Measurements from ENCODE around the gene IER2. TPM values are rescaled to one million over a fixed set of nuclear protein-coding genes. Genes with fewer than 3 reads are reported as not detected.

IER2 gene
- total and polyA plus RNA-seq, 2 of the 8 experiments (the other 6 are each of a cell fraction or from before 2014, with no cell fraction given), result 84.5 to 138 TPM

DNA sequence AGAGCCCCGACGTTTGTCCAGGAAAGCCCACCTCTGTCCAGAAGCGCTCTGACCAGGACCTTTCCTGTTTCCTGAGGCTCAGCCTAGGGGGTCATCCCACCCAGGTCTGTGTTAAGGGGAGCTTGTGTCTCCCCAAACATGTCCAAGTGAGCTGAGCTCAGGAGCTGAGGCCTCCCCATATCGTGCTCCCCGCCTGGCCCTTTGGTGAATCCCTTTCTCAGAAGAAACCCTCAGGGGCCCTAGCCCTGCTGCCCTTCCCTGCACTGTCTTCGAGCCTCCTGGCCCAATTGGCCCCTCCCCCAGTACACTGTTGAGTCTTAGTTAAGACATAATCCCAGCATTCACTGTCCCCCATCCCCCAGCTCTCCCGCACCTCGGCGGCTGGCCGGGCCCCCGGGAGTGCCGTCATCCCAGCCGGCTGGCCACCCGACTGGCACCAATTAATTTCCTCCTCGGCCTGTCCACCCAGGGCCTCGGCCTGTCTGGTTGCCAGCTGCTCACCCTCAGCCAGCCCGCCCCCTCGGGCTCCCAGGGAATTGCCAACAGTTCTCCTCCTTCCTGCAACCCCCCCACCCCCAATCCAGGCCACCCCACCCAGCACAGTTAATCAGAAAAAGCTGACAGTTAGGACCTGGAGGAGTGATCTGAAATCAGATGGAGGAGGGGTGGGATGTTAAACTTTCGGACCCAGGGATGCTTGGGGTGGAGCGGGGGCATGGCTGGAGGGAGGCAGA, 13.6 kb downstream of the IER2 start:
- Histone ChIP-seq H3K27ac (ENCODE audit: low read depth, low read length) (peak overlapping the region; percentile 95), H2BK12ac (ENCODE audit: low read depth, low read length) (peak overlapping the region; percentile 99), H3K9me3 (ENCODE audit: insufficient read depth in 2 of 2, low read depth in 1 of 2, low read length in 1 of 2) (no peaks in the 10 kb centered on the region), H3K79me2 (ENCODE audit: control insufficient read depth in 1 of 2, insufficient read depth in 2 of 2, low read length in 2 of 2) (no peaks in the 10 kb centered on the region), H4K91ac (replicated peaks; ENCODE audit: insufficient read length, low read length) (peak overlapping the region; percentile 100), H3K4me2 (ENCODE audit: insufficient read depth in 1 of 2, low read depth in 2 of 2, low read length in 2 of 2) (peak overlapping the region; percentile 82 to 95), H3K36me3 (ENCODE audit: control insufficient read depth in 2 of 4, insufficient read depth in 4 of 4, low read length in 3 of 4) (no peaks in the 10 kb centered on the region), H3K4me3 (ENCODE audit: extremely low read depth in 1 of 4, insufficient read depth in 2 of 4, low read depth in 3 of 4, low read length in 4 of 4) (peak overlapping the region; percentile 7 to 62 (median 46)), H2BK120ac (replicated peaks; ENCODE audit: low read depth, low read length) (peak overlapping the region; percentile 91), H3K27me3 (replicated peaks in 1 of 4; ENCODE audit: control insufficient read depth in 3 of 4, extremely low read depth in 1 of 4, insufficient read depth in 3 of 4, low read length in 3 of 4) (no peaks in the 10 kb centered on the region), H3K9ac (replicated peaks in 1 of 4; ENCODE audit: extremely low read depth in 1 of 4, low read depth in 3 of 4, low read length in 3 of 4) (peak overlapping the region; percentile 14 to 74 (median 54)), H4K8ac (ENCODE audit: extremely low read depth, insufficient read depth, low read length) (peak overlapping the region; percentile 68; the same call in 1 of the 2 replicates), H2BK20ac (ENCODE audit: low read length) (peak overlapping the region; percentile 90), H3K23me2 (ENCODE audit: low read depth, low read length) (peaks cover 13% of the 10 kb centered on the region; the same call in 1 of the 2 replicates), H3K4ac (replicated peaks; ENCODE audit: insufficient read length, low read depth, low read length) (peak overlapping the region; percentile 100), H2BK5ac (ENCODE audit: low read depth, low read length) (peak overlapping the region; percentile 99), H2AFZ (ENCODE audit: low read length) (no peak overlapping the region), H3K23ac (ENCODE audit: insufficient read length) (no peak overlapping the region), H4K5ac (ENCODE audit: insufficient read length, low read depth, low read length) (peak overlapping the region; percentile 88), H3K56ac (replicated peaks; ENCODE audit: insufficient read length, low read depth, low read length) (peak overlapping the region; percentile 75), H3K79me1 (ENCODE audit: low read depth, low read length) (no peaks in the 10 kb centered on the region; the same call in 1 of the 2 replicates), H2AK5ac (ENCODE audit: low read depth, low read length) (peak overlapping the region; percentile 66; the same call in 1 of the 2 replicates), H2BK15ac (ENCODE audit: low read length) (no peak overlapping the region), H3K14ac (ENCODE audit: insufficient read length) (peak overlapping the region; percentile 8), H4K20me1 (replicated peaks in 1 of 2; ENCODE audit: control insufficient read depth in 1 of 2, insufficient read depth in 2 of 2, low read length in 2 of 2) (no peaks in the 10 kb centered on the region), H3K4me1 (replicated peaks in 1 of 4; ENCODE audit: control insufficient read depth in 3 of 4, insufficient read depth in 4 of 4, low read length in 3 of 4) (peaks cover 16 to 34% (median 20%) of the 10 kb centered on the region in 4 experiments), H3K18ac (ENCODE audit: extremely low read depth, low read length) (peak overlapping the region; percentile 99)
- POLR2A ChIA-PET (ENCODE audit: partially characterized antibody), result interaction anchor here (0.5 to 12.0 kb wide), 34 partner anchors 10 to 343 kb away, joined by 3 to 530 read pairs (median 4); partner anchors contain the start of genes IER2, NACC1, STX10 and TRMT1
- DNase-seq (ENCODE audit: low read depth in 1 of 2, low spot score in 2 of 2) (peak in 1 of 2 experiments; percentile 86), FAIRE-seq (no peak)
- CTCF ChIA-PET (ENCODE audit: partially characterized antibody), result interaction anchor here (1.0 to 5.2 kb wide), 8 partner anchors 9 to 153 kb away, joined by 3 to 34 read pairs (median 4); no protein-coding TSS in a partner anchor
- 0% methylated on average over 20 of the region's 20 CpGs; no CpG with 5 or more reads in 1 of the 2 experiments for WGBS, 2 experiments (ENCODE audit: extremely low coverage in 1 of 2, insufficient coverage in 1 of 2, insufficient read length in 1 of 2, insufficient replicate concordance in 2 of 2, low coverage in 1 of 2, low lambda C conversion rate in 2 of 2, missing lambda C conversion rate in 1 of 2)
- TF ChIP-seq SIX5 (IDR thresholded peaks at IDR 0.05; ENCODE audit: low read depth, low read length) (no peak), CTCF (IDR thresholded peaks at IDR 0.05; ENCODE audit: control extremely low read depth in 1 of 3, insufficient read depth in 1 of 3, low read depth in 1 of 3, low read length in 3 of 3) (0 out of 4 replicates have a peak, but pooled peaks of 1 of the 3 experiments have one; percentile 5), TAF1 (IDR thresholded peaks at IDR 0.05; ENCODE audit: low read depth, low read length) (peak; percentile 55; the same call in 1 of the 2 replicates), RNF2 (IDR thresholded peaks at IDR 0.05; ENCODE audit: borderline replicate concordance, low read depth, low read length, missing control alignments, poor library complexity, severe bottlenecking) (no peak), EP300 (IDR thresholded peaks at IDR 0.05; ENCODE audit: borderline replicate concordance in 1 of 2, low read depth in 2 of 2, low read length in 2 of 2) (peak in 1 of 2 experiments; percentile 15; a peak in 1 of 3 replicates), GABPA (IDR thresholded peaks at IDR 0.05; ENCODE audit: borderline replicate concordance, insufficient read depth, low read length) (no peak)

Data from H1 (cell line).